HG02973 (cell line): ENCODE measurements around the gene CDC20.
"Not testable (repeated sequence)": the region's sequence is repeated elsewhere in the genome, so short reads cannot be mapped to it uniquely, and the experiment has no call there.

Experiments
- ATAC-seq: cut with Tn5 transposase; IDR thresholded peaks from one replicate; pipeline ENCODE4 v1.9.1; 2021; ENCODE audit warnings: moderate library complexity; ENCODE audit not compliant: unreplicated experiment

Gene CDC20

DNA sequence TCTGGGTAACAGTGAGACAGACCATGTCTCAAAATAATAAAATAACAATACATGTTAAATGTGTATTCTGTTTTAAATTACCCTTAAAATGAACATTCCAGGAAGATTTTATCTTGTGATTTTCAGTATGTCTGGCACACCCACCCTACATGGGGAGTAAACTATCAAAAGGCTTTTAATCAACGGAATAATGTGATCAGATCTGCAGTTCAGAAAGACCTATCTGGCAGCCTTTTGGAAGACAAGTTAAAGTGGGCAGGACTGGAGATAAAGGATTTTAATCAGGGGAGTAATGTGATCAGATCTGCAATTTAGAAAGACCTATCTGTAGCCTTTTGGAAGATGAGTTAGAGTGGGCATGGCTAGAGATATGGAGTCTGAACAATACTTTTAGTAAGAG lies 20.7 kb downstream of the CDC20 start:
- ATAC-seq: no peak

- ATAC-seq: no peak
Measured at GRCh38 chr1:43381612-43382011, 22.8 kb downstream of the CDC20 start.

DNA sequence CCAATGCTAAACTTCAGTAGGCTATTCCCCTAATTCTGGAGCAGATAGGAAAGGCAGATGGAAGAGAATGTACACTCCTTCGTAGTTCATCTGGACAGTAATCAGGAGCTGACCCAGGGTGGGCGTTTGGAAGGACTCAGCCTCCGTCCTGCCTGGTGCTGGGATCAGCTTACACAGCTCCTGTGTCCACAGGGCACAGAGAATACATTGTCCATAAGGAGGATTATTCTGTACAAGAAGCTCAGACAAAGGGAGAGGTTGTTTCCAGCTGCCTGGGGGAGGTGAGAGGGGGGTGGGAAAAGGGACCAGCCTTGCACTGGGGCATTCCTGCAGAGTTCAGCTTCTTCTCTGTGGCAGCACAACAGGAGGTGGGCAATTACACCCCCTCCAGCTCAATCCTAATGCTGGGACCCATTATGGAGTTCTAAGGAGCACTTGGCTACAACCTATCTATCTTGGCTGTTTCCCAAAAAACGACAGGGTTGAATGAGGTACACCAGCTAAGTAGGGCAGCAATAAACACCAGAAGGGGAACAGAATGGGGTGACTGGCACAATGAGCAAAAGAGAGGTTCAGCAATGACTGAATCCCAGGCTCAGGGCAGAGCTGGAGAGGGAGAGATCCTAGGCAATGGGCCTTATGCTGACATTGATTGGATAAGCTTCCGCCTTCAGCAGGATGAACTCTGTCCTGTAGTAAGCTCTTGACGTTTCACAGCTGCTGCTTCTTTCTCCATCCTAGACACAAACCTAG lies 23.4 kb downstream of the CDC20 start:
- no peak for ATAC-seq

GRCh38 chr1:43383449-43383848 lies 24.7 kb downstream of the CDC20 start:
- no peak for ATAC-seq

DNA sequence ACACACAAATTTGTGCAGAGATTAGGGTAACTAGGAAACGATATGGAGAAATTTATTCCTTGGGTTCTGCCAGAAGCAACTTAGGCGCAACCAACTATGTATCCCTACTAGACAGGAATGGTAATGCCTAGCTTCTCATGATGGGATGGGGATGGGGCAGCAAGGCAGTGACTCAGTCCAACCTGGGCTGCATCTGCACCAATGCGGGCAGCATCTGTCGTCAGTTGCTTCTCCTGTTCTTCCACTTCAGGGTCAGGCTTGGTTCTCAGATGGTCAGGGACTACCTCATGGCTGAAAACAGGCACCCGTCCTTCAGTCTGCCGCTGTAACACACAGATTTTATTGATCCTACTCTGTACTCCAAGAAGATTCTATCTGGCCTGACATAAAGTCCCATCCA lies 27.9 kb downstream of the CDC20 start:
- ATAC-seq: no peak

DNA sequence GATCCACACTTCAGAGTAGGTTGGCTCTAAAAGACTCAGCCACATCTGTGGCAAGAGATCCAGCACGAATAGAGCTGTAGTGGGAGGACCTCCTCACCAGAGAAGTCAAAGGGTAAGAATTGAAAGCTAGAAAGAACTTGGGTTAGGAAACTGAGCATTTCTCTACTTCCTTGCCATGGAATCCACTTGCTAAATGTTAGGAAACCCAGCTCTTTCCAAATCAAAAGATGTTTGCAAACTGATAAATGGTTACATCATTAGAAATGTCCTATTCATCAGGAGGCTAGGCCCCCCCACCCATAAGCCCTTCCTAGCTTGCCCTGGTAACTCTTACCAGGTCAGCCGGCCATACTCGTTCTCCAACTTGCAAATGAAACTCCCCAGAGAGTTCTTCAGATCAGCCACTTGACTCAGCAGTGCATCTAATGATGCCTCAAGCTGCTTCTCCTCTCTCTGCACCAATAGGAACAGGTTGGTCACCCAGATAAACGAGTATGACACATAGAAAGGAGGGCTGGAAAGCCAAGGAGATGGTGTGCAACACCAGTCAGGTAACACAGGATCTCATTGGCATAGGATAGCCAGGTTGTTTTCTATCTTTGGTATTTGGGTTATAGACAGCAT lies 29.3 kb downstream of the CDC20 start:
- ATAC-seq: no peak

DNA sequence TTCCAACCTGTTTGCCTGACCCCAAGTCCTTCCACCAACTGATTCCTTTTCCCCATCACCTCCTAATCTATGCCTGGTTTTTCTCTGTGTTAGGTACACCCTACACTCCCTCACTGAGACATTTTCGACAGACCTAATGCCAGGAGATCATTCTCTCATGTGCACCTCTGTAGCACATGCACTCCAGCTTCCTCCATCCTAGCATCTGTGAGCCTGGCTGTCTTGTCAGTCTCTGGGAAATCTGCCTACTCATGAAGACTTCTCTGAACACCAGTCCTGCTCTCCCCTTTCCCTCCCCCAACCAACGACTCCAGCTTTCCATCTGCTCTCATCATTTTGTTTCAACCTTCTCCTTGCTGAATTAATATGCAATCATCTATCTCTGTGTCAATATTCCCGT lies 29.8 kb downstream of the CDC20 start:
- no peak for ATAC-seq

DNA sequence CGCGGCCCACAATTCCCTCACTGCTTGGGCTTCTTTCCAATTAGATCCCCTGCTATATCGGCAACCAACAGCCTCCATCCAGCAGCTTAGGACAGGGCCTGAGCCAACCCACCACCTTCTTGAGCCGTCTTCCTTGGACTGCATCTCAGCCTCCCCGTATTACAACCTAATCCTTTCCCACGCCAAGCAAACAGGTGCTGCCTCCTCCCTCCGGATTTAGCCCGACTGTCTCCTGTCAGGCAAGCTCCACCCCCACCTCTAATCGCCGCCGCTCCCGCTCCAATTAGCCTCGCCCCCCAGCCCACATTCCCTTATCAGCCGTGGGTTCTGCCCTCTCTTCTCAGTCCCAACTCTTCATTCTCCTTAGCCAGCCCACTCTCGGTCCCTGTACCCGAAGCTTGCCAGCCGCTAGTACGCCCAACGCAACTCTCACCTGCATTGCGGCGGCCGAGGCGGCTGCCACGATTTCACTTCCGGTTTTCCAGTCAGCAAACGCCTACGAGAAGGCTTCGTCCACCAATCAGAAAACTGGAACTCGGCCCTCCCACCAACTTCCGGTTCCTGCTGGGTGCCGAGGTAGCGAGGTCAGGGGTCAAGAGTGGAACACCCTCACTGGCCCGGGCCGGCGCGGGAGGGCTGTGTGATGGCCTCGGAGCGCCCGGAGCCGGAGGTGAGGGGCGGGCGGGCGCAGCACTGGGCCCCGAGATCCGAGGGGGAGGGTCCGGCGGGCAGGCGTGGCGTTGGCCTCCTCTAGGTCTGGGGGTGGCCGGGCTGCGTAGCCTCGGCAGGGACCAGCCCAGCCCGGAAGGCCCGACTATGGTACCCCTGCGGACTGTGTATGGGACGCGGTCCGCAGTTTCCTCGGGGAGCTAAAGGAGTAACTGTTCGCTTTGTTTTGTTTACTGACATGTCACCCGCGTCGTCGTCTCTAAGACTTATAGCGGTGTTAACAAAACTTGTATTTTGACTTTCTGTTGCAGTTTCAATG lies 30.8 kb downstream of the CDC20 start, which contains the start of the genes MED8 and SZT2:
MED8 (minus strand) TSS at position 475 of the 988 bp plus-strand sequence; CDS start at position 439, 36 bp downstream.
SZT2 (plus strand) TSS at position 574 of the 988 bp plus-strand sequence; CDS start at position 644, 70 bp downstream.
- peak; percentile 84 for ATAC-seq

DNA sequence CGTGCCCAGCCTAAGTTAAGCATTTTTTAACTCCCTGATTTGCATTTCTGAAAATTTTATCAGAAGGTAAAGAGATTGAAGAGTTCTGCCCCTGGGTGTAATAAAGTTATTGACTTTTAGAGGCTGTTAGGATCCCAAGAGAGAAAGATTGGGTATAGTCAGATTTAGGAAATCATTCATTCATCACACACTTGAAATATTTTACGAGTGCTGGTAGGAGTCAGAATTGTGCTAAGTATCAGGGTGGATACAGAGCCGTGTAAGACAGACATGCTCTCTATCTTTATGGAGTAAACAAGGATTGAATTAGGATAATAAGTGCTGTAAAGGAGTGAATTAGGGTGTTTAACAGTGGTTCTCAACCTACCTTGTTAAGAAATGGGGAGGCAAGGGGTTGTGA lies 33.9 kb downstream of the CDC20 start:
- ATAC-seq: no peak

- ATAC-seq: no peak
Measured at GRCh38 chr1:43395523-43395922, 36.7 kb downstream of the CDC20 start.

DNA sequence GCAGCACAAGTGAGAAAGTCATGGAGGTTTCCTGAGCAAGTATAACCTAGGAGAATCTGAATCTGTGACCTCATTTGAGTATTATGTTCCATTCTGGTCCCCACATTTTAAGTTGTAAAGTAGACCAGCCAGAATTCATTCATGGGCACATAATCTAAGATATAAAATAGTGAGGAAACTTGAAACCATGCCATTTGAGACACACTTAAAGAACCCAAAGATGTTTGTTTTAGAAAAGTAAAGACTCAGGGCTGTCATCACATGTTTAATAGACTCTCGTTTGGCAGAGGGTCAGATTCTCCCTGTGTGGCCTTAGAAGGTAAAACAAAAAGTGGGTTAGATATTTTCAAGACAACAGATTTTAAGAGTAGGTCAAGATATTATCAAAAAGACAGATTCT lies 37.3 kb downstream of the CDC20 start:
- ATAC-seq: no peak

- ATAC-seq: no peak
Measured at GRCh38 chr1:43398227-43398626, 39.4 kb downstream of the CDC20 start.

DNA sequence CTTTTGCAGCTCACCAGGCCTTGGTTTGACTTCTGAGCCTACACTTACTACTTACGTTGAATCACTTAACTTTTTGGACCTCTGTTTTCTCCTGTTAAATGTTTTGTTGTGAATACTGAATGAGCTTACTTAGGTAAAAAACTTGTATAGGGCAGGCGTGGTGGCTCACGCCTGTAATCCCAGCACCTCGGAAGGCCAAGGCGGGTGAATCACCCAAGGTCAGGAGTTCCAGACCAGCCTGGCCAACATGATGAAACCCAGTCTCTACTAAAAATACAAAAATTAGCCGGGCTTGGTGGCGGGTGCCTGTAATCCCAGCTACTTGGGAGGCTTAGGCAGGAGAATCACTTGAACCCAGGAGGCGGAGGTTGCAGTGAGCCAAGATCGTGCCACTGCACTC lies 41.7 kb downstream of the CDC20 start:
- ATAC-seq: not testable (repeated sequence)

DNA sequence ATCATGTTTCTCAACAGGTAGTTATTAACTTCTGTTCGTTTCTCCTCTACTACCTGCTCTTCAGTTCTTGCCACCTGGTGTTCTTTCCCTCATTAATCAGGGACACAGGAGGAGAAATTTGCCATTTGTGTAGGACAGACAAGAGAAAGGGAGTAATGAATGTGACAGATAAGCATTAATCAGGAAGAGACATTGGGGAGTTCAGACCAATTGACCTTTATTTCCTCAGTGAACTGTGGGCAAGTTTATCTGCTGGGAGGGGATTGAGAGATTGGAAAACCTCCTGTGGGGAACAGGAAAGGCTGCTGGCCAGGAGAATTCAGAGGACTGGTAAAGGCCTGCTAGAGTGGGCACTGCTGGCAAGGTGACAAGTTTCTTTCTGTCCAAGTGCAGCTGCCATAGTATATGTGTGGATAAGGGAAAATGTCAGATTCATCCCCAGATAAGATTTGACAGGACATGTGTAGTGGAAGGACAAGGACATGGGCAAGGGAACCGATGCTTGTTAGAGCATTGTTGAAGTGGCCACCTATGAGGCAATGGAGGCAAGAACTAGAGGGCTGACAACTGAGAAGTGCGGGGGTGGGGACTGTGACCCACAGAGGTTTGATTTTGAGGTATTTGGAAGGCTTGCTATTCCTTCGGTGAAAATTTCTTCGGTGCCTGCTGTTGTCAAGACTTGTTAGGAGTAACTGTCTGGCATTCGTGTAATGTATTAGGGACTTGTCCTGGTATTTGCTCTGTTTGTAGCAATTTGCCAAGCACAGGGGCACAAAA lies 43.5 kb downstream of the CDC20 start:
- no peak for ATAC-seq

DNA sequence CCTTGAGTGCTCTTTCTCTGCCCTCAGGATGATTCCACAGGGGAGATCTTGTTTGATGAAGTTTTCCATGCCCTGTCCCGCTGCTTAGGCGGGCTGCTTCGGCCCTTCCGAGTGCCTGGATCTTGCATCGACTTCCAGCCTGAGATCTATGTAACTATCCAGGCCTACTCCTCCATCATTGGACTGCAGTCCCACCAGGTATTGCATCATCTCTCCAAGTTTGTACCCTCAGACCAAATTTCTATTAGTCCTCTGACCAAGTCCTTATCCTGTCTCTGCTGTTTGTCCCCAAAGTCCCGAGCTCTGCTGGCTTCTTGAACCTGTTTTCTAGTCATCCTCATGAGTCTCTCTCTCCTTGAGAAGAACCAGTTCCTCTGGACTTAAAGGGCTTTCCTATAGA lies 45.6 kb downstream of the CDC20 start:
- ATAC-seq: no peak

DNA sequence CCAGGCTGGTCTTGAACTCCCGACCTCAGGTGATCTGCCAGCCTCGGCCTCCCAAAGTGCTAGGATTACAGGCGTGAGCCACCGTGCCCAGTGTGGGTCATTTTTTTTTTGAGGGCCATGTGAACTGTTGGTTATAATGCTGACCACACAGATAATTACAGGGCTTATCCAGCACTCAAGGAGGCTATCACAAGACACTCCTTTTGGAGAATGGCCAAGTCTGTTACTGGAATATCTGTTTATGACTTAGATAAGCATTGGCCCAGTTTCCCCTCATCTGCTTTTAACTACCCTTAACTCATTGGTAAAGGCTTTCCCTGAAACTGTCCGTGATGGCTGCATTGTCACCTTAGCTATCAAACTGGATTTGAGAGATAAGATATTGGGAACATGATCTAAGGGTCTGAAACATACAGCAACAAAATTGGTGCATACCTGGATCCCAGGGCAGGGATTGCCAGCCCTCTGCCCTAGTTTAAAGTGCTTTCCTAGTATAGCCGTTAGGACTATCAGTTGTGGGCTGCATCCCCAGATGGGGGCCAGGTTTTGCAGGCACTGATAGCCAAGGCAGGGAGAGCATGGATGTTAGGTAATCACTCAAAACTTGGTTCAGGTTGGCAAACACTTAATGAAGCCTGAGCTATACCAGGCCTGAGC lies 46.6 kb downstream of the CDC20 start:
- ATAC-seq: no peak

DNA sequence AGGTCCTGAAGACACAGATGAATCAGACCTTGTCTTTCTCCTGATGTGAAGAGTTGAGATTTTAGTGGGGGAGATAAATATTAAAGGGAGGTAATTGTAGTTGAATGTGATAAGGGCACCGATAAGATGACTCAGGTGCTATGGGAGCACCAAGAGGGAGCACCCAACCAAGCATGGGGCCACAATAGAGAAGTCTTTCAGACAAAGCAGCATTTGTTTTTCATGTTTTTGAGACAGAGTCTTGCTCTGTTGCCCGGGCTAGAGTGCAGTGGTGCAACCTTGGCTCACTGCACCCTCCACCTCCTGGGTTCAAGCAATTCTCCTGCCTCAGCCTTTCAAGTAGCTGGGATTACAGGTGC lies 47.1 kb downstream of the CDC20 start:
- no peak for ATAC-seq

DNA sequence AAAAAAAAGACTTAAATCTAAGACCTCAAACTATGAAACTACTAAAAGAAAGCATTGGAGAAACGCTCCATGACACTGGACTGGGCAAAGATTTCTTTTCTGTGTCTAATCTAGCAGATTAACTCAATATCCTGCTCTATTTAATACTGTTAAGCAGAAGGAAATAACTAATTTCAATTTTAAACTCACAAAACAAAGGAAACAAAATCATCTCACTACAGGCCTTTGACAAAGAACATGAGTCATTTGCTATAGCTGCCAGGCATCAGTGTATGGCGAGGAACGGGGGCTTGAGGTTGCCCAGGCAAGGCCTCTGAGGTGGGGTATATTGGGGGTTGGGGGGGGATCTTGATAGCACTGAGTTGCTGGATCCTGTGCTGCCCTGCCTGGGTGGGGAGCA lies 51.8 kb downstream of the CDC20 start:
- ATAC-seq: no peak
